K562 (cell line): Measurements from ENCODE around the gene NTRK3. TPM values are rescaled to one million over a fixed set of nuclear protein-coding genes. Genes with fewer than 3 reads are reported as not detected.

Experiments
- ATAC-seq: fragments of 200-7000 bp; cut with Tn5 transposase; 3 replicates; pipeline ENCODE4 v1.9.1; 2020; ENCODE audit warnings: moderate library complexity
- BruUV-seq: library from RNA; stranded (reverse); fragments of 400-500 nt; replicated peaks from 2 replicates; lab custom pipeline; 2021; lab: Mats Ljungman, UMichigan
- CTCF ChIA-PET: fragments of 300-600 bp; formaldehyde crosslinking; extraction: SDS; loops from one replicate; lab custom pipeline; 2021; ENCODE audit warnings: low intra/inter-chr PET ratio; lab: Yijun Ruan, JAX
- POLR2A ChIA-PET: fragments of 300-600, 350-650 bp; sonication (Branson Sonifier 250); formaldehyde crosslinking; extraction: SDS; loops from one replicate; lab custom pipeline; 2021; ENCODE audit warnings: antibody characterized with exemption, inconsistent platforms; lab: Yijun Ruan, JAX
- DNase-seq, 4 experiments: peaks; one replicate each; pipeline versions ENCODE4 v3.0.0 to v3.0.0-alpha.2; 2011 to 2018; ENCODE audit warnings: low spot score in 3 of 4, mixed read lengths in 3 of 4; ENCODE audit errors: extremely low read depth in 1 of 4
- FAIRE-seq: peaks from 2 replicates; lab custom pipeline; 2011; peaks lifted over from hg19 to GRCh38; lab: Jason Lieb, UNC
- H2AFZ ChIP-seq: 2 replicates; pipeline ENCODE4 v1.6.0; 2011; ENCODE audit warnings: low read depth, low read length, control low read depth, inconsistent platforms
- H3K27ac ChIP-seq: fragments of 200-600 bp; 3 replicates; pipeline ENCODE4 v1.8.0; 2011; ENCODE audit warnings: low read depth, mild to moderate bottlenecking, control low read depth, inconsistent platforms, low read length, moderate library complexity, mixed read lengths; ENCODE audit errors: extremely low read depth
- H3K27me3 ChIP-seq, 2 experiments: fragments of 300-600 bp in 1 of 2; 2 replicates in 1 of 2; 3 replicates in 1 of 2; pipeline versions ENCODE4 v1.6.0 to v1.8.0; 2011; ENCODE audit warnings: inconsistent platforms in 2 of 2, low read length in 2 of 2, mild to moderate bottlenecking in 1 of 2, mixed read lengths in 1 of 2, moderate library complexity in 1 of 2; ENCODE audit not compliant: control insufficient read depth in 2 of 2, insufficient read depth in 2 of 2
- H3K36me3 ChIP-seq: fragments of 300-600 bp; 3 replicates; pipeline ENCODE4 v1.8.0; 2011; ENCODE audit warnings: mild to moderate bottlenecking, low read length, inconsistent platforms; ENCODE audit not compliant: control insufficient read depth, insufficient read depth
- H3K4me1 ChIP-seq, 2 experiments: fragments of 200-600 bp in 1 of 2; replicated peaks in 1 of 2; 2 replicates in 1 of 2; 3 replicates in 1 of 2; pipeline versions ENCODE4 v1.5.1 to v1.8.0; 2011; ENCODE audit warnings: inconsistent platforms in 2 of 2, low read length in 2 of 2, mild to moderate bottlenecking in 1 of 2, mixed read lengths in 1 of 2, moderate library complexity in 1 of 2; ENCODE audit not compliant: control insufficient read depth in 2 of 2, insufficient read depth in 2 of 2
- H3K4me2 ChIP-seq: 2 replicates; pipeline ENCODE4 v1.6.1; 2011; ENCODE audit warnings: low read length, control low read depth, inconsistent platforms, mixed read lengths; ENCODE audit not compliant: insufficient read depth
- H3K4me3 ChIP-seq: fragments of 200-600 bp; sonication (generic), shearing (Covaris generic); 2 replicates; pipeline ENCODE4 v1.5.1; 2016; ENCODE audit warnings: control low read depth, inconsistent platforms
- H3K79me2 ChIP-seq: fragments of 200-600 bp; 3 replicates; pipeline ENCODE4 v1.8.0; 2011; ENCODE audit warnings: low read length, inconsistent platforms; ENCODE audit not compliant: control insufficient read depth, insufficient read depth
- H3K9ac ChIP-seq, 2 experiments: 2 replicates each; pipeline versions ENCODE4 v1.6.0 to v1.6.1; 2011; ENCODE audit warnings: low read depth in 2 of 2, low read length in 2 of 2, control low read depth in 1 of 2, inconsistent platforms in 1 of 2, mild to moderate bottlenecking in 1 of 2, mixed read lengths in 1 of 2; ENCODE audit not compliant: insufficient read depth in 1 of 2
- H3K9me1 ChIP-seq: one replicate; pipeline ENCODE4 v1.6.0; 2011; ENCODE audit warnings: inconsistent platforms, mild to moderate bottlenecking, low read length, moderate library complexity; ENCODE audit not compliant: control insufficient read depth, insufficient read depth
- H3K9me3 ChIP-seq: replicated peaks from 2 replicates; pipeline ENCODE4 v1.5.1; 2011; ENCODE audit warnings: low read depth, low read length, inconsistent platforms; ENCODE audit not compliant: control insufficient read depth, insufficient read depth
- H4K20me1 ChIP-seq: replicated peaks from 2 replicates; pipeline ENCODE4 v1.6.1; 2011; ENCODE audit warnings: low read length, inconsistent platforms, mixed read lengths; ENCODE audit not compliant: control insufficient read depth, insufficient read depth
- ATF6 ChIP-seq: sonication (generic); formaldehyde crosslinking; IDR thresholded peaks from 2 replicates; pipeline ENCODE4 v1.4.0; 2020; ENCODE audit warnings: mild to moderate bottlenecking, missing genetic modification reagents
- BDP1 ChIP-seq: IDR thresholded peaks from 3 replicates; pipeline ENCODE4 v1.6.1; 2011; ENCODE audit not compliant: insufficient read length, insufficient read depth
- DACH1 ChIP-seq: fragments of 450-650 bp; IDR thresholded peaks from 2 replicates; pipeline ENCODE4 v1.6.1; 2018; ENCODE audit not compliant: partially characterized antibody
- GTF2E2 ChIP-seq: fragments of 200-800 bp; sonication (Bioruptor generic); IDR thresholded peaks from 2 replicates; pipeline ENCODE4 v1.6.1; 2016; ENCODE audit warnings: missing genetic modification characterization, missing compliant biosample characterization
- KLF16 ChIP-seq: IDR thresholded peaks from 2 replicates; pipeline ENCODE4 v1.6.1; 2016; ENCODE audit warnings: antibody characterized with exemption
- SNIP1 ChIP-seq: fragments of 450-650 bp; IDR thresholded peaks from 2 replicates; pipeline ENCODE4 v1.7.1; 2017; ENCODE audit warnings: low read depth, mild to moderate bottlenecking
- USF2 ChIP-seq: sonication (generic); formaldehyde crosslinking; IDR thresholded peaks from 2 replicates; pipeline ENCODE4 v1.5.0; 2020; ENCODE audit warnings: missing genetic modification reagents
- ZFP36 ChIP-seq: fragments of 150-350 bp; IDR thresholded peaks from 2 replicates; pipeline ENCODE4 v1.6.1; 2018; ENCODE audit warnings: low read length, low read depth; ENCODE audit not compliant: partially characterized antibody
- ZNF253 ChIP-seq: fragments of 250-450 bp; sonication (Bioruptor Pico); conservative IDR thresholded peaks from 2 replicates; pipeline ENCODE4 v1.6.1; 2021; ENCODE audit warnings: mild to moderate bottlenecking
- ZNF431 ChIP-seq: sonication (generic); formaldehyde crosslinking; IDR thresholded peaks from 2 replicates; pipeline ENCODE4 v1.8.0; 2022; ENCODE audit warnings: mild to moderate bottlenecking, missing genetic modification reagents
- ZNF551 ChIP-seq: fragments of 250-450 bp; sonication (Bioruptor Pico); IDR thresholded peaks from 2 replicates; pipeline ENCODE4 v1.5.0; 2021; ENCODE audit warnings: mild to moderate bottlenecking, moderate library complexity
- WGBS: fragments of 100-300 bp; shearing (Covaris generic); methylation state at CpG from one replicate; pipeline ENCODE4 v1.1.6; 2016; ENCODE audit warnings: low coverage, mixed read lengths; ENCODE audit not compliant: insufficient coverage; ENCODE audit errors: missing lambda C conversion rate; 5-methylcytosine and 5-hydroxymethylcytosine counted together
- in situ Hi-C: fragments of 300-500 bp; cut with MboI; formaldehyde crosslinking; loops from 4 replicates; pipeline ENCODE4 v1.15.0; 2018; ENCODE audit warnings: inconsistent platforms, mixed read lengths
- intact Hi-C: fragments of 100-400 bp; cut with micrococcal nuclease; formaldehyde crosslinking; loops from 2 replicates; pipeline ENCODE4 v1.14.2; 2022
- polyA plus RNA-seq, 8 experiments: library from polyadenylated mRNA; depleted of rRNA in 4 of 8; stranded (reverse) in 5 of 8; unstranded in 3 of 8; fragments of >200 nt; fragmentation: Nextera tagmentation in 2 of 8; fragmentation: Illumina TruSeq in 1 of 8; extraction: Ambion mirVana in 2 of 8; extraction: Trizol in 1 of 8; gene quantifications; 2 replicates each; pipeline versions ENCODE4 v1.2.1 to v1.2.3, GENCODE V29; 2011 to 2014; ENCODE audit warnings: inconsistent platforms in 1 of 8, missing spikeins in 1 of 8
- total RNA-seq, 7 experiments: library from RNA; depleted of rRNA in 6 of 7; stranded (reverse); fragments of >200 nt in 6 of 7; fragmentation: Illumina TruSeq in 2 of 7; extraction: Trizol in 2 of 7; gene quantifications; 2 replicates each; pipeline versions ENCODE4 v1.2.1 to v1.2.3, GENCODE V29; 2011 to 2021; ENCODE audit warnings: low replicate concordance in 1 of 7

Gene NTRK3
- total and polyA plus RNA-seq, 9 of the 15 experiments (the other 6 are each of a cell fraction or from before 2014, with no cell fraction given) = 0.11 to 0.13 TPM; not detected in 7

- peaks cover 2 to 5% of the 10 kb centered on the region in 2 experiments; a peak in 2 of 5 replicates for H3K27me3 ChIP-seq
- BruUV-seq = no TSS peak
- no peaks in the 10 kb centered on the region for H4K20me1 ChIP-seq
- no peaks in the 10 kb centered on the region for H3K4me1 ChIP-seq
- ATAC-seq (no peak), DNase-seq (no peak), FAIRE-seq (no peak)
- no peaks in the 10 kb centered on the region for H3K9me1 ChIP-seq
- no peak overlapping the region for H3K27ac ChIP-seq
- WGBS = 7% methylated on average over 11 of the region's 12 CpGs
- H2AFZ ChIP-seq = no peak overlapping the region
- ChIA-PET CTCF (no interaction called here), POLR2A (interaction anchor here (0.9 to 1.5 kb wide), 2 partner anchors 15 to 28 kb away, joined by 3 read pairs; no protein-coding TSS in a partner anchor)
- H3K4me2 ChIP-seq = no peak overlapping the region
- H3K9me3 ChIP-seq = no peaks in the 10 kb centered on the region
- H3K79me2 ChIP-seq = no peaks in the 10 kb centered on the region
- TF ChIP-seq ZNF431 (CRISPR knock-in tag) (no peak), SNIP1 (no peak), ZNF253 (CRISPR knock-in tag) (no peak), DACH1 (no peak), BDP1 (no peak), ZFP36 (no peak), GTF2E2 (tag) (no peak), KLF16 (no peak), ATF6 (CRISPR knock-in tag) (no peak), USF2 (no peak), ZNF551 (no peak)
- in situ Hi-C loops (no loop called here), intact Hi-C loops (no loop called here)
- H3K4me3 ChIP-seq = no peak overlapping the region
- H3K36me3 ChIP-seq = no peaks in the 10 kb centered on the region
- no peak overlapping the region for H3K9ac ChIP-seq
Observed at GRCh38 chr15:88108991-88109390, 147.5 kb downstream of the NTRK3 start.
